Thoracic aorta (tissue), 2 donors: ENCODE results near the gene VKORC1L1. TPM values are rescaled to one million over a fixed set of nuclear protein-coding genes. Genes with fewer than 3 reads are reported as not detected.

Experiments used
- ATAC-seq: fragments of 150-250 bp; one replicate; pipeline ENCODE4 v1.8.0; 2017; ENCODE audit warnings: low read depth; ENCODE audit not compliant: insufficient number of reproducible peaks, low FRiP score
- DNase-seq: peaks from one replicate; pipeline ENCODE4 v3.0.0-alpha.2; 2020; ENCODE audit warnings: low spot score
- H3K27ac ChIP-seq, 2 donors: fragments of 200-600 bp; sonication (generic); 1 replicate in 1 of 2; 2 replicates in 1 of 2; pipeline ENCODE4 v1.5.1; 2016; ENCODE audit warnings: mild to moderate bottlenecking in 2 of 2, moderate library complexity in 2 of 2
- H3K27me3 ChIP-seq: fragments of 200-600 bp; sonication (generic); replicated peaks from 2 replicates; pipeline ENCODE4 v1.6.0; 2016; ENCODE audit warnings: mild to moderate bottlenecking; ENCODE audit not compliant: insufficient read depth
- H3K36me3 ChIP-seq: fragments of 200-600 bp; sonication (generic); one replicate; pipeline ENCODE4 v1.5.1; 2016
- H3K4me1 ChIP-seq, 2 donors: fragments of 200-600 bp; sonication (generic); 1 replicate in 1 of 2; 2 replicates in 1 of 2; pipeline versions ENCODE4 v1.5.1 to v1.6.0; 2016; ENCODE audit warnings: low read depth in 2 of 2, mild to moderate bottlenecking in 1 of 2; ENCODE audit not compliant: control insufficient read depth in 1 of 2
- H3K4me3 ChIP-seq: fragments of 200-600 bp; sonication (generic); 2 replicates; pipeline ENCODE4 v1.5.1; 2016; ENCODE audit warnings: mild to moderate bottlenecking
- H3K9me3 ChIP-seq: fragments of 200-600 bp; sonication (generic); 2 replicates; pipeline ENCODE4 v1.5.1; 2016
- CTCF ChIP-seq: fragments of 200-600 bp; sonication (generic); IDR thresholded peaks from one replicate; pipeline ENCODE4 v1.5.1; 2019; ENCODE audit warnings: antibody characterized with exemption
- total RNA-seq, 2 donors: library from RNA; depleted of rRNA; stranded (reverse); fragments of >200 nt; gene quantifications; one replicate each; pipeline versions ENCODE4 v1.1.0 to v1.2.3, GENCODE V29; 2016

The VKORC1L1 gene
- total RNA-seq, 2 donors from 2014 or later: 15.6 to 20.9 TPM

DNA sequence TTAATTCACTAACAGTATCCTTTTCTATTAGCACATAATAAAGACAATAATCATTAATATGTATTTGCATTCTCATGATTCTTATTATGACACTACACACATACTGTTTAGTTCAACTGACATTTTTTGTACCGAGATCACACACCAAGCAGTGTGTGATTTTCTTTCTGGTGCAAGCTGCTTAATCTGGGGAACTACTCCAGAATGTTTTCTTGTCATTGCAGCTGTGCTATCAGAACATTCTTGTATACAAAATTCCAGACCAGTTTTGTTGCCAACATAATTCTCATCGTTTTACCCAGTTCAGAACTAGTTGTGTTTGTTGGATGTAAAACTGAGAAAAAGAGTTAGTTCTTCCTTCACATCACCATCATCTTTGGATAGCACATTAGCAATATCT is 37.4 kb downstream of the VKORC1L1 start:
- H3K27me3 ChIP-seq: no peaks in the 10 kb centered on the region

GRCh38 chr7:65912237-65912636 is 39.4 kb downstream of the VKORC1L1 start:
- Histone ChIP-seq H3K36me3 (no peaks in the 10 kb centered on the region), H3K4me3 (no peak overlapping the region), H3K4me1 (no peaks in the 10 kb centered on the region), H3K9me3 (no peaks in the 10 kb centered on the region), H3K27me3 (no peaks in the 10 kb centered on the region), H3K27ac (no peak overlapping the region)
- ATAC-seq (no peak), DNase-seq (no peak)
- no peak for TF ChIP-seq CTCF

More for the DNA sequence above, 37.4 kb downstream of the VKORC1L1 start:
- no peak overlapping the region for H3K27ac ChIP-seq
- no peaks in the 10 kb centered on the region for H3K36me3 ChIP-seq
- no peak overlapping the region for H3K4me3 ChIP-seq
- no peak for TF ChIP-seq CTCF
- DNase-seq: no peak
- no peak for ATAC-seq
- H3K4me1 ChIP-seq: no peaks in the 10 kb centered on the region
- H3K9me3 ChIP-seq: no peaks in the 10 kb centered on the region

DNA sequence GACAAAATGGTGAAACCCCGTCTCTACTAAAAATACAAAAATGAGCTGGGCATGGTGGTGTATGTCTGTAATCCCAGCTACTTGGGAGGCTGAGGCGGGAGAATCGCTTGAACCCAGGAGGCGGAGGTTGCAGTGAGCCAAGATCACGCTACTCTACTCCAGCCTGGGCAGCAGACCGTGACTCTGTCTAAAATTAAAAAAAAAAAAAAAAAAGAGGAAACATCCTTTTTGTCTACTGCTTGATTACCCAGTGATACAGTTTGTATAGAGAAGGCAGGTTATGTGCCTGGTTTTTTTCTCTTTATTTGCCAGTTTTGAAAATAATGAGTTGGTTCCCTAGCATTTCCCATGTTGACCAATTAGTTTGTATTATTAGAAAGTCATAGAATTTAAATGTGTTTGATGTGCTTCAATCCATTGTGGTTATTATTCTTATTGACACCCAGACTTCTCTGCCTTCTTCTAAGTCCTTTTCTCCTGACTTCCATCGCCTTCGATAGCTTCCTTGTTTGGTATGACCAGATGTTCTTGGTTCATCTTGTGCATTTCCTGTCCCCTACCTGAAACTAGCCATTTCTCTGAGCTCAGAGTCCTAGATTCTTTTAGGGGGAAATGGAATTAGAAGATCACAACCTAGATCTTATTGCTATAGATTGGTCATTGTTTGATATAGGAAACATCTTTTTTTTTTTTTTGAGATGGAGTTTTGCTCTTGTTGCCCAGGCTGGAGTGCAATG is 43.2 kb downstream of the VKORC1L1 start:
- H3K4me3 ChIP-seq: no peak overlapping the region
- no peaks in the 10 kb centered on the region for H3K36me3 ChIP-seq
- H3K9me3 ChIP-seq: no peaks in the 10 kb centered on the region
- no peaks in the 10 kb centered on the region for H3K4me1 ChIP-seq
- DNase-seq: no peak
- no peak overlapping the region for H3K27ac ChIP-seq
- ATAC-seq: no peak
- no peaks in the 10 kb centered on the region for H3K27me3 ChIP-seq
- no peak for TF ChIP-seq CTCF

GRCh38 chr7:65923316-65923715 is 50.4 kb downstream of the VKORC1L1 start:
- H3K27me3 ChIP-seq: no peaks in the 10 kb centered on the region

DNA sequence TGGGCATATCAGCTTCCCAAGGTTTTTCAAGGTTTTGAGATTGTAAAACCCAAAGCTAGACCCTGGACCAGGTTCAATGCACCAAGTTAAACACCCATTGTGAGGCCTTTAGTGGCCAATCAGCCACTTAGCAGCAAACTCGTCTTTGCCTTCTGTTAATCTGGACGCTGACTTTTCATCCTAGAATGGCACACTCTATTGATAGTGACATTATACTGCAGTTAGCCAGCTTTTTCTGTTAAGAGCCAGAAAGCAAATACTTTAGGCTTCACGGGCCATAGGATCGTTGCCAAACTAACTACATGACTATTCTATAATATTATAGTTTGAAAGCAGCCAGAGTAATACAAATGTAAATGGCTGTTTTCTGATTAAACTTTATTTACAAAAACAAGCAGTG is 51.3 kb downstream of the VKORC1L1 start:
- no peak for ATAC-seq
- no peak for DNase-seq
- Histone ChIP-seq H3K4me1 (no peaks in the 10 kb centered on the region), H3K4me3 (no peak overlapping the region), H3K9me3 (no peaks in the 10 kb centered on the region), H3K27ac (no peak overlapping the region), H3K27me3 (no peaks in the 10 kb centered on the region), H3K36me3 (no peaks in the 10 kb centered on the region)
- TF ChIP-seq CTCF: no peak

More at GRCh38 chr7:65923316-65923715, 50.4 kb downstream of the VKORC1L1 start:
- Histone ChIP-seq H3K9me3 (no peaks in the 10 kb centered on the region), H3K4me3 (no peak overlapping the region), H3K36me3 (no peaks in the 10 kb centered on the region), H3K4me1 (no peaks in the 10 kb centered on the region), H3K27ac (no peak overlapping the region)
- no peak for TF ChIP-seq CTCF
- no peak for DNase-seq
- no peak for ATAC-seq
